SK-N-SH treated with all-trans-retinoic acid at 6 μM for 48 hours (cell line): ENCODE results near the gene TTF2.

Experiments
- ATAC-seq: fragments of 200-7000 bp; cut with Tn5 transposase; 3 replicates; pipeline ENCODE4 v1.9.1; 2020; ENCODE audit warnings: mild to moderate bottlenecking, moderate library complexity
- ARNTL ChIP-seq: fragments of 450-650 bp; formaldehyde crosslinking; IDR thresholded peaks from 2 replicates; pipeline ENCODE4 v1.5.0; 2020; ENCODE audit warnings: low read depth, mild to moderate bottlenecking, moderate library complexity, borderline replicate concordance
- BACH2 ChIP-seq: fragments of 250-450 bp; sonication (Bioruptor Pico); IDR thresholded peaks from 2 replicates; pipeline ENCODE4 v1.9.0; 2021; ENCODE audit warnings: mild to moderate bottlenecking, borderline replicate concordance
- CREB5 ChIP-seq: fragments of 250-450 bp; sonication (Bioruptor Pico); IDR thresholded peaks from 2 replicates; pipeline ENCODE4 v1.5.1; 2020; ENCODE audit warnings: low read depth, mild to moderate bottlenecking, moderate library complexity
- CSRNP3 ChIP-seq: fragments of 250-450 bp; sonication (Bioruptor Pico); IDR thresholded peaks from 2 replicates; pipeline ENCODE4 v1.5.1; 2021; ENCODE audit warnings: mild to moderate bottlenecking, moderate library complexity
- ESRRG ChIP-seq: fragments of 250-450 bp; sonication (Bioruptor Pico); IDR thresholded peaks from 2 replicates; pipeline ENCODE4 v1.6.1; 2021; ENCODE audit warnings: mild to moderate bottlenecking
- GLIS3 ChIP-seq: fragments of 250-450 bp; sonication (Bioruptor Pico); IDR thresholded peaks from 2 replicates; pipeline ENCODE4 v1.5.0; 2020; ENCODE audit warnings: mild to moderate bottlenecking, moderate library complexity
- ISL1 ChIP-seq: fragments of 250-450 bp; sonication (Bioruptor Pico); IDR thresholded peaks from 2 replicates; pipeline ENCODE4 v2.1.2; 2022; ENCODE audit warnings: mild to moderate bottlenecking, moderate library complexity
- OSR1 ChIP-seq: fragments of 250-450 bp; sonication (Bioruptor Pico); IDR thresholded peaks from 2 replicates; pipeline ENCODE4 v1.8.0; 2022; ENCODE audit warnings: moderate library complexity, mild to moderate bottlenecking, inconsistent platforms
- PATZ1 ChIP-seq: fragments of 250-450 bp; sonication (Bioruptor Pico); IDR thresholded peaks from 2 replicates; pipeline ENCODE4 v1.8.0; 2020; ENCODE audit warnings: mild to moderate bottlenecking, moderate library complexity, borderline replicate concordance
- PPARA ChIP-seq: fragments of 250-450 bp; sonication (Bioruptor Pico); IDR thresholded peaks from 2 replicates; pipeline ENCODE4 v1.5.0; 2020; ENCODE audit warnings: mild to moderate bottlenecking, borderline replicate concordance
- SNAI2 ChIP-seq: fragments of 250-450 bp; sonication (Bioruptor Pico); IDR thresholded peaks from 2 replicates; pipeline ENCODE4 v1.5.0; 2020; ENCODE audit warnings: mild to moderate bottlenecking, moderate library complexity
- TCF4 ChIP-seq: fragments of 250-450 bp; sonication (Bioruptor Pico); IDR thresholded peaks from 2 replicates; pipeline ENCODE4 v1.8.0; 2021; ENCODE audit warnings: mild to moderate bottlenecking, moderate library complexity, borderline replicate concordance
- TOX ChIP-seq: fragments of 250-450 bp; sonication (Bioruptor Pico); IDR thresholded peaks from 2 replicates; pipeline ENCODE4 v1.8.0; 2021; ENCODE audit warnings: mild to moderate bottlenecking, moderate library complexity, borderline replicate concordance
- TSHZ2 ChIP-seq: fragments of 250-450 bp; sonication (Bioruptor Pico); IDR thresholded peaks from 2 replicates; pipeline ENCODE4 v1.5.0; 2020; ENCODE audit warnings: mild to moderate bottlenecking, moderate library complexity
- ZC3H10 ChIP-seq: fragments of 250-450 bp; sonication (Bioruptor Pico); IDR thresholded peaks from 2 replicates; pipeline ENCODE4 v1.5.1; 2021; ENCODE audit warnings: mild to moderate bottlenecking, moderate library complexity
- ZFP3 ChIP-seq: fragments of 250-450 bp; sonication (Bioruptor Pico); IDR thresholded peaks from 2 replicates; pipeline ENCODE4 v1.5.0; 2020; ENCODE audit warnings: mild to moderate bottlenecking, moderate library complexity
- ZFP30 ChIP-seq: fragments of 450-650 bp; formaldehyde crosslinking; IDR thresholded peaks from 2 replicates; pipeline ENCODE4 v1.5.0; 2022; ENCODE audit warnings: mild to moderate bottlenecking, moderate library complexity
- ZNF565 ChIP-seq: fragments of 450-650 bp; formaldehyde crosslinking; conservative IDR thresholded peaks from 2 replicates; pipeline ENCODE4 v1.5.0; 2020; ENCODE audit warnings: low read depth, mild to moderate bottlenecking, moderate library complexity
- ZNF70 ChIP-seq: fragments of 450-650 bp; formaldehyde crosslinking; IDR thresholded peaks from 2 replicates; pipeline ENCODE4 v1.5.0; 2020; ENCODE audit warnings: mild to moderate bottlenecking, moderate library complexity
- ZNF8 ChIP-seq: fragments of 450-650 bp; formaldehyde crosslinking; IDR thresholded peaks from 2 replicates; pipeline ENCODE4 v1.5.0; 2020; ENCODE audit warnings: mild to moderate bottlenecking, moderate library complexity

The TTF2 gene

GRCh38 chr1:117059678-117060440, at the start of gene TTF2:
TTF2 (plus strand) TSS chr1:117060326; CDS start chr1:117060347, 21 bp downstream.
- peak; percentile 99 for ATAC-seq

GRCh38 chr1:117011334-117011733, 48.8 kb upstream of the TTF2 start:
- TF ChIP-seq ZNF70 (CRISPR knock-in tag) (no peak), ZNF8 (no peak), TCF4 (CRISPR knock-in tag) (no peak), ZNF565 (CRISPR knock-in tag) (no peak), ESRRG (CRISPR knock-in tag) (no peak), TSHZ2 (CRISPR knock-in tag) (no peak), CSRNP3 (no peak), ZC3H10 (CRISPR knock-in tag) (no peak), BACH2 (CRISPR knock-in tag) (no peak), ZFP30 (CRISPR knock-in tag) (no peak), PATZ1 (CRISPR knock-in tag) (no peak), ZFP3 (CRISPR knock-in tag) (no peak), PPARA (CRISPR knock-in tag) (no peak), GLIS3 (CRISPR knock-in tag) (no peak), TOX (no peak), ISL1 (CRISPR knock-in tag) (no peak), SNAI2 (no peak)
- no peak for ATAC-seq

More at GRCh38 chr1:117059678-117060440, at the start of gene TTF2:
- no peak for TF ChIP-seq ZFP3 (CRISPR knock-in tag)
- TF ChIP-seq ZC3H10 (CRISPR knock-in tag): no peak
- no peak for TF ChIP-seq ESRRG (CRISPR knock-in tag)
- no peak for TF ChIP-seq ARNTL
- no peak for TF ChIP-seq TCF4 (CRISPR knock-in tag)
- no peak for TF ChIP-seq ZNF70 (CRISPR knock-in tag)
- no peak for TF ChIP-seq PATZ1 (CRISPR knock-in tag)
- TF ChIP-seq ZNF565 (CRISPR knock-in tag): no peak
- no peak for TF ChIP-seq OSR1 (CRISPR knock-in tag)
- no peak for TF ChIP-seq PPARA (CRISPR knock-in tag)
- TF ChIP-seq GLIS3 (CRISPR knock-in tag): no peak
- TF ChIP-seq CREB5 (CRISPR knock-in tag): no peak
